Stimulated activated CD4-positive, alpha-beta T cell treated with anti-CD3 and anti-CD28 coated beads, Interleukin-2, amount 100 ng/mL, for 24 hours (primary cell): ENCODE results near the gene KRAS.
"Not testable (repeated sequence)": the region's sequence is repeated elsewhere in the genome, so short reads cannot be mapped to it uniquely, and the experiment has no call there.

ENCODE experiments used
- DNase-seq, 2 donors: peaks; one replicate each; pipeline ENCODE4 v3.0.0-alpha.2; 2020

The KRAS gene

GRCh38 chr12:25250744-25251730 is at the start of gene KRAS:
TSS of gene KRAS (minus strand) at chr12:25250929.
- peak; percentile 88 to 92 for DNase-seq

- DNase-seq = no peak
Measured at GRCh38 chr12:25296381-25296780, 45.7 kb upstream of the KRAS start.

- DNase-seq = no peak
Measured at GRCh38 chr12:25295361-25295760, 44.6 kb upstream of the KRAS start.

- DNase-seq = no peak
Measured at GRCh38 chr12:25293653-25294052, 42.9 kb upstream of the KRAS start.

- not testable (repeated sequence) for DNase-seq
Measured at GRCh38 chr12:25292810-25293221, 42.1 kb upstream of the KRAS start.

- no peak for DNase-seq
Measured at GRCh38 chr12:25287610-25288009, 36.9 kb upstream of the KRAS start.

- DNase-seq = no peak
Measured at GRCh38 chr12:25286837-25287236, 36.1 kb upstream of the KRAS start.

GRCh38 chr12:25284024-25284423 is 33.3 kb upstream of the KRAS start:
- no peak for DNase-seq

GRCh38 chr12:25283006-25283405 is 32.3 kb upstream of the KRAS start:
- no peak for DNase-seq

- DNase-seq = no peak
Measured at GRCh38 chr12:25280082-25280481, 29.4 kb upstream of the KRAS start.

- DNase-seq = no peak
Measured at GRCh38 chr12:25278269-25278668, 27.5 kb upstream of the KRAS start.

GRCh38 chr12:25276199-25276937 is 25.6 kb upstream of the KRAS start:
- DNase-seq = peak; percentile 77 to 79

- no peak for DNase-seq
Measured at GRCh38 chr12:25271486-25272098, 20.9 kb upstream of the KRAS start.

GRCh38 chr12:25269701-25270100 is 19.0 kb upstream of the KRAS start:
- no peak for DNase-seq

GRCh38 chr12:25266497-25266896 is 15.8 kb upstream of the KRAS start:
- no peak for DNase-seq

GRCh38 chr12:25264862-25265261 is 14.1 kb upstream of the KRAS start:
- DNase-seq = no peak

GRCh38 chr12:25264114-25264513 is 13.4 kb upstream of the KRAS start:
- no peak for DNase-seq

- DNase-seq = no peak
Measured at GRCh38 chr12:25263594-25263993, 12.9 kb upstream of the KRAS start.

- no peak for DNase-seq
Measured at GRCh38 chr12:25262389-25263074, 11.8 kb upstream of the KRAS start.

GRCh38 chr12:25257590-25258324 is 7.0 kb upstream of the KRAS start:
- DNase-seq = no peak

- DNase-seq = no peak
Measured at GRCh38 chr12:25256826-25257225, 6.1 kb upstream of the KRAS start.

- DNase-seq = no peak
Measured at GRCh38 chr12:25256005-25256404, 5.3 kb upstream of the KRAS start.
